Skeletal muscle tissue (tissue), 4 donors: ENCODE data around the gene SEC31B. TPM values are rescaled to one million over a fixed set of nuclear protein-coding genes. Genes with fewer than 3 reads are reported as not detected.
A peak's percentile ranks its signal among the peaks of the same experiment; 100 is the strongest.

Source experiments
- H3K27ac ChIP-seq: one replicate; pipeline ENCODE4 v1.7.0; 2013; ENCODE audit warnings: mild to moderate bottlenecking, low read depth, low read length, inconsistent platforms
- H3K27me3 ChIP-seq, 3 donors: one replicate each; pipeline ENCODE4 v1.7.0; 2013; ENCODE audit warnings: low read length in 3 of 3; ENCODE audit not compliant: control insufficient read depth in 3 of 3, insufficient read depth in 3 of 3
- H3K36me3 ChIP-seq, 3 donors: one replicate each; pipeline ENCODE4 v1.7.0; 2013; ENCODE audit warnings: low read length in 3 of 3; ENCODE audit not compliant: control insufficient read depth in 3 of 3, insufficient read depth in 3 of 3
- H3K4me1 ChIP-seq, 3 donors: one replicate each; pipeline ENCODE4 v1.7.0; 2013; ENCODE audit warnings: low read length in 3 of 3, mild to moderate bottlenecking in 3 of 3; ENCODE audit not compliant: control insufficient read depth in 3 of 3, insufficient read depth in 3 of 3
- H3K4me3 ChIP-seq, 3 donors: one replicate each; pipeline ENCODE4 v1.7.0; 2013; ENCODE audit warnings: low read length in 3 of 3
- H3K9ac ChIP-seq, 3 donors: one replicate each; pipeline ENCODE4 v1.7.0; 2013; ENCODE audit warnings: low read length in 3 of 3, mild to moderate bottlenecking in 3 of 3, moderate library complexity in 2 of 3, low read depth in 1 of 3
- H3K9me3 ChIP-seq, 3 donors: one replicate each; pipeline ENCODE4 v1.7.0; 2013; ENCODE audit warnings: low read length in 3 of 3; ENCODE audit not compliant: control insufficient read depth in 3 of 3
- total RNA-seq: library from RNA; depleted of rRNA; stranded (reverse); fragments of >200 nt; gene quantifications from one replicate; pipeline ENCODE4 v1.2.3, GENCODE V29; 2014
- donor health status: Osteomylitis.

Gene SEC31B
- total RNA-seq, 1 donor from 2014 or later, result 2.6 TPM

GRCh38 chr10:100483876-100484666 lies 35.6 kb downstream of the SEC31B start:
- peaks cover 17 to 23% (median 20%) of the 10 kb centered on the region in 3 donors for H3K27me3 ChIP-seq
- peaks cover 20 to 38% (median 29%) of the 10 kb centered on the region in 3 donors for H3K36me3 ChIP-seq
- no peak overlapping the region for H3K9ac ChIP-seq
- H3K9me3 ChIP-seq, result no peaks in the 10 kb centered on the region
- H3K4me1 ChIP-seq, result peaks cover 14 to 15% (median 15%) of the 10 kb centered on the region in 3 donors
- H3K4me3 ChIP-seq, result no peak overlapping the region
- no peak overlapping the region for H3K27ac ChIP-seq

GRCh38 chr10:100482834-100483185 lies 36.9 kb downstream of the SEC31B start:
- peak overlapping the region in 2 of 3 donors; percentile 28 to 75 for H3K9ac ChIP-seq
- peaks cover 18 to 28% (median 21%) of the 10 kb centered on the region in 3 donors for H3K27me3 ChIP-seq
- H3K4me3 ChIP-seq, result peak overlapping the region in 2 of 3 donors; percentile 37 to 63
- H3K36me3 ChIP-seq, result peaks cover 12 to 27% (median 20%) of the 10 kb centered on the region in 3 donors
- H3K4me1 ChIP-seq, result peaks cover 14 to 15% (median 15%) of the 10 kb centered on the region in 3 donors
- no peaks in the 10 kb centered on the region for H3K9me3 ChIP-seq
- H3K27ac ChIP-seq, result no peak overlapping the region

- H3K9ac ChIP-seq, result peak overlapping the region; percentile 28 to 75 (median 69)
- H3K4me3 ChIP-seq, result peak overlapping the region; percentile 63 to 75 (median 68)
- H3K27me3 ChIP-seq, result peaks cover 18 to 28% (median 21%) of the 10 kb centered on the region in 3 donors
- H3K36me3 ChIP-seq, result peaks cover 7 to 22% (median 15%) of the 10 kb centered on the region in 3 donors
- peaks cover 14 to 15% (median 15%) of the 10 kb centered on the region in 3 donors for H3K4me1 ChIP-seq
- H3K27ac ChIP-seq, result no peak overlapping the region
- H3K9me3 ChIP-seq, result no peaks in the 10 kb centered on the region
Observed at GRCh38 chr10:100482181-100482833, 37.4 kb downstream of the SEC31B start.

- Histone ChIP-seq H3K4me3 (peak overlapping the region; percentile 63 to 75 (median 68)), H3K27ac (no peak overlapping the region), H3K9ac (peak overlapping the region; percentile 4 to 75 (median 69)), H3K27me3 (peaks cover 18 to 28% (median 21%) of the 10 kb centered on the region in 3 donors), H3K4me1 (peaks cover 14 to 15% (median 15%) of the 10 kb centered on the region in 3 donors), H3K36me3 (peaks cover 2 to 15% (median 8%) of the 10 kb centered on the region in 3 donors), H3K9me3 (no peaks in the 10 kb centered on the region)
Observed at GRCh38 chr10:100481462-100482081, 38.1 kb downstream of the SEC31B start.

GRCh38 chr10:100480002-100480401 lies 39.7 kb downstream of the SEC31B start:
- Histone ChIP-seq H3K27me3 (peaks cover 18 to 28% (median 21%) of the 10 kb centered on the region in 3 donors), H3K4me3 (no peak overlapping the region), H3K36me3 (peaks cover 2 to 5% (median 2%) of the 10 kb centered on the region in 3 donors), H3K4me1 (peaks cover 14 to 15% (median 15%) of the 10 kb centered on the region in 3 donors), H3K9ac (no peak overlapping the region), H3K9me3 (no peaks in the 10 kb centered on the region), H3K27ac (no peak overlapping the region)

- no peaks in the 10 kb centered on the region for H3K36me3 ChIP-seq
- H3K9ac ChIP-seq, result no peak overlapping the region
- H3K9me3 ChIP-seq, result no peaks in the 10 kb centered on the region
- H3K4me3 ChIP-seq, result no peak overlapping the region
- peaks cover 14 to 15% (median 15%) of the 10 kb centered on the region in 3 donors for H3K4me1 ChIP-seq
- H3K27me3 ChIP-seq, result peaks cover 18 to 28% (median 21%) of the 10 kb centered on the region in 3 donors
- no peak overlapping the region for H3K27ac ChIP-seq
Observed at GRCh38 chr10:100479037-100479436, 40.6 kb downstream of the SEC31B start.

GRCh38 chr10:100477970-100478369 lies 41.7 kb downstream of the SEC31B start:
- Histone ChIP-seq H3K9ac (no peak overlapping the region), H3K36me3 (no peaks in the 10 kb centered on the region), H3K27me3 (peaks cover 18 to 28% (median 21%) of the 10 kb centered on the region in 3 donors), H3K4me3 (no peak overlapping the region), H3K4me1 (peaks cover 13 to 14% (median 14%) of the 10 kb centered on the region in 3 donors), H3K27ac (no peak overlapping the region), H3K9me3 (no peaks in the 10 kb centered on the region)

GRCh38 chr10:100470367-100470766 lies 49.3 kb downstream of the SEC31B start:
- no peaks in the 10 kb centered on the region for H3K9me3 ChIP-seq
- H3K4me1 ChIP-seq, result no peaks in the 10 kb centered on the region
- no peak overlapping the region for H3K4me3 ChIP-seq
- no peaks in the 10 kb centered on the region for H3K36me3 ChIP-seq
- no peak overlapping the region for H3K9ac ChIP-seq
- H3K27me3 ChIP-seq, result no peaks in the 10 kb centered on the region
- no peak overlapping the region for H3K27ac ChIP-seq

- Histone ChIP-seq H3K36me3 (no peaks in the 10 kb centered on the region), H3K27me3 (no peaks in the 10 kb centered on the region), H3K27ac (no peak overlapping the region), H3K9ac (no peak overlapping the region), H3K4me1 (no peaks in the 10 kb centered on the region), H3K9me3 (no peaks in the 10 kb centered on the region), H3K4me3 (no peak overlapping the region)
Observed at GRCh38 chr10:100469756-100470155, 49.9 kb downstream of the SEC31B start.
